ENCODE measurements around the gene NPRL2.

The NPRL2 gene

GRCh38 chr3:50370594-50370993 is 20.0 kb upstream of the NPRL2 start:
- no peak for DNase-seq (ENCODE audit: insufficient read length)
- TF ChIP-seq TAF1 (IDR thresholded peaks at IDR 0.05; ENCODE audit: borderline replicate concordance, low read depth, low read length) (no peak), POLR2A (IDR thresholded peaks at IDR 0.05; ENCODE audit: low read depth, low read length) (no peak), POLR2AphosphoS5 (IDR thresholded peaks at IDR 0.05; ENCODE audit: low read depth, low read length) (no peak)
- no peak for FAIRE-seq

- no peak for DNase-seq (ENCODE audit: insufficient read length)
Observed at GRCh38 chr3:50369012-50369670, 18.6 kb upstream of the NPRL2 start.

DNA sequence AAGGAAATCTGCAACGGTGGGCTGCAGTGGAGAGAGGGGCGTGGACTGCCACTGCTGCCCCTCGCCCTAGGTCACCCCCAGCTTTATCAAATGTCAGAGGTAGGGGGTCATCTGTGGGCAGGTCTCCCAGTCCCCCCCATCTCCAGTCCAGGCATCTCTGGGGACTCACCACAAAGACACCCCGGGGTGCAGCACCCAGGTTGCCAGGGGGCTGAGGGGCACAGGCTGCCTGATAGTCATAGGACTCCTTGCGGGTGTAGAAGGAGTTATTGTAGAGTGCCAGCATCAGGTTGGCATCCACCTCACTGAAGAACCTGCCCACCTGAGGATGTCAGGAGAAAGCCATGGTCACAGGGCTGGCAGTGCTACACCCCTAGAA is 15.3 kb upstream of the NPRL2 start:
- FAIRE-seq (no peak), DNase-seq (ENCODE audit: insufficient read length) (no peak)
- TF ChIP-seq POLR2AphosphoS5 (IDR thresholded peaks at IDR 0.05; ENCODE audit: low read depth, low read length) (no peak), POLR2A (IDR thresholded peaks at IDR 0.05; ENCODE audit: low read depth, low read length) (no peak), TAF1 (IDR thresholded peaks at IDR 0.05; ENCODE audit: borderline replicate concordance, low read depth, low read length) (no peak)

More at GRCh38 chr3:50369012-50369670, 18.6 kb upstream of the NPRL2 start:
- no peak for FAIRE-seq
- TF ChIP-seq POLR2AphosphoS5 (IDR thresholded peaks at IDR 0.05; ENCODE audit: low read depth, low read length) (no peak), TAF1 (IDR thresholded peaks at IDR 0.05; ENCODE audit: borderline replicate concordance, low read depth, low read length) (no peak), POLR2A (IDR thresholded peaks at IDR 0.05; ENCODE audit: low read depth, low read length) (no peak)

- DNase-seq (ENCODE audit: insufficient read length): peak; percentile 96
- no peak for TF ChIP-seq POLR2AphosphoS5 (IDR thresholded peaks at IDR 0.05; ENCODE audit: low read depth, low read length)
- no peak for TF ChIP-seq POLR2A (IDR thresholded peaks at IDR 0.05; ENCODE audit: low read depth, low read length)
- TF ChIP-seq TAF1 (IDR thresholded peaks at IDR 0.05; ENCODE audit: borderline replicate concordance, low read depth, low read length): no peak
- peak; percentile 94 for FAIRE-seq
Observed at GRCh38 chr3:50365080-50365841, 14.7 kb upstream of the NPRL2 start.

DNA sequence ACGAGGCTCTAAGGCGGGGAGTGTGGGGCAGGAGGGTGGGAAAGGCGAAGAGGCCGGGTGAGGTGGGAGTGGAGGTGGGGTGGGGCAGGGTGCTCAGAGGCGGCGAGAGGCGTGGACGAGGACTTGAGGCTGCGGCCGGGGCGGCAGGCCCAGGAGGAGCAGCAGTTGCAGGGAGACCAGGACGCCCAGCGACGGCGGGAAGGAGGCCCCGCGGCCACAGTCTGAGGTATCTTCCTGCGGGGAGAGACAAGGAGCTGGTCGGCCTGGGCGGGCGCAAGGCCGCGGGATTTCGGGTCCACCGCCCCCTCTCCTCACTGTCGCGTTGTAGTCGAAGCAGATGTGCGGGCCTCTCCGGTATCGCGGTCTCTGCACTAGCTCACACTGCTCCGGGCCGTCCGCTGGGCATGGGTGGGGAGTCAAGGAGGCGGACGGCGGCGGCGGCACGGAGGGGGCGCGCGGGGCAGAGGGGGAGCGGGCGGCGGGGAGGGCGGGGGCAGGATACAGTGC is 14.1 kb upstream of the NPRL2 start:
- DNase-seq (ENCODE audit: insufficient read length): no peak
- no peak for FAIRE-seq
- TF ChIP-seq TAF1 (IDR thresholded peaks at IDR 0.05; ENCODE audit: borderline replicate concordance, low read depth, low read length) (no peak), POLR2A (IDR thresholded peaks at IDR 0.05; ENCODE audit: low read depth, low read length) (no peak), POLR2AphosphoS5 (IDR thresholded peaks at IDR 0.05; ENCODE audit: low read depth, low read length) (no peak)

- DNase-seq (ENCODE audit: insufficient read length): no peak
- peak; percentile 9 for FAIRE-seq
- TF ChIP-seq POLR2AphosphoS5 (IDR thresholded peaks at IDR 0.05; ENCODE audit: low read depth, low read length): no peak
Observed at GRCh38 chr3:50359760-50360110, 9.2 kb upstream of the NPRL2 start.

DNA sequence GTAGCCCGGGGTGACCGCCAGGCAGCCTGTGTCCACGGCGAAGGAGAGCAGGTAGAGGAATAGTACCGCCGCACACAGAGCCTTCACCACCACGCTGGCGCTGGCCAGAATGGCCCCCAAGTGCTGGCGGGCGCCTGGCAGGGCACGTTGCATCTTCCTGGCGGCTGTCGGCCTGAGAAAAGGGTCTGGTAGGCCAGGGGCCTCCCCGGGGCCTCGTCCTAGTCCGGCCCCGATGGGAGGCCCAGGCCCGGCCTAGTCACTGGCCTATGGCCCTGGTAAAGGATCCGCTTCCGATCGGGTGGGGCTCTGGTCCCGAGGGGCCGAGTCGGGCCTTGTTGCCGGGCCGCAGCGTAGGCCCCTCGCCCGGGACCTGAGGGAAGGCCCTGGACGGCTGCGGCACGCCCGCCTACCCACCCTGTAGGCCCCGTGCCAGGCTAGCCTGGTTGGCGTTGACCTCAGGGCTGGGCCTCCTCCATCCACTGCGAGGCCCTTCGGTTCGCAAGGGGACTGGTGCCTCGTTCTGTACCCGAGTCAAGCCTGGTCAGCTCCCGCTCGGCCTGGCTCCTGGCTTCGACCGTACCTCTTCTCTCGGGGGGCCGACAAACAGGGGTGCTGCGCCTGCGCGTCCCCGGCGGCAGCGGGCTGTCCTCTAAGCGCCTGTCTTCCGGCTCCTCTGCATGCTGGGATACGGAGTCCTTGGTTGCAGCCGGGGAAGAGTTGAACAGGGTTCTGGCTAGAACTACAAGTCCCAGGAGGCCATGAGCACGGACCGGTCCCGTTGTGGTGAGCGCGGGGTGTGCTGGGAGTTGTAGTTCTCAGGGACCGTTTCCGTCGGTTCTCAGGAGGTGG is 8.6 kb upstream of the NPRL2 start, which contains the start of gene TMEM115:
Gene TMEM115 (minus strand): TSS at position 611 of the 849 bp plus-strand sequence. CDS start 458 bp downstream, at position 153.
- TF ChIP-seq POLR2A (IDR thresholded peaks at IDR 0.05; ENCODE audit: low read depth, low read length) (peak; percentile 73; the same call in 1 of the 2 replicates), TAF1 (IDR thresholded peaks at IDR 0.05; ENCODE audit: borderline replicate concordance, low read depth, low read length) (no peak), POLR2AphosphoS5 (IDR thresholded peaks at IDR 0.05; ENCODE audit: low read depth, low read length) (peak; percentile 65; the same call in 1 of the 2 replicates)
- FAIRE-seq (peak; percentile 99), DNase-seq (ENCODE audit: insufficient read length) (peak; percentile 99)

DNA sequence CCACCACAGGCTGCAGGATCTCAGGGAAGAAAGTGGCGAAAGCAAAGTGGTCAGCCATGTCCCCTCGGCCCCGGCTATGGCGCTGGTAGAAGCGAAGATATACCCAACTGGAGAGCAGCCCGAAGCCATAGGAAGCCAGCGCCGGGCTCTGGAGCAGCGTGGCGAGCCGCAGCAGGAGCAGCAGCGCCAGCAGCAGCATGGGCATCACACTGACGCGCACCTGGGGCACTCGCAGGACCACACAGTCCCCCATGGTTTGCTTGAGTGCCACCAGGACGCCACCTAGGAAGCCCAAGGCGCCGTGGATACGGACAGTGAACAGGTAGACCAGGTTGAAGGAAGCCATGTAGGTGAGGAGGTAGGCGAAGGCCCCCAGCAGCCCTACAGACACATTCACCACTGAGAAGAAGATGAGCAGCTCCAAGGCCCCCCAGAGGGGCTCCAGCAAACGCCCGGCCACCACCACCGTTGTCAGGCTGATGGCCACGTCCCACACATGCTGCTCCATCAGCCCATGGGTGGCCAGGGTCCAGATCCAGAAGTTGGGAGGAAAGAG is 7.9 kb upstream of the NPRL2 start:
- FAIRE-seq: no peak
- no peak for DNase-seq (ENCODE audit: insufficient read length)
- TF ChIP-seq POLR2A (IDR thresholded peaks at IDR 0.05; ENCODE audit: low read depth, low read length): no peak
- TF ChIP-seq POLR2AphosphoS5 (IDR thresholded peaks at IDR 0.05; ENCODE audit: low read depth, low read length): no peak
- TF ChIP-seq TAF1 (IDR thresholded peaks at IDR 0.05; ENCODE audit: borderline replicate concordance, low read depth, low read length): no peak

GRCh38 chr3:50357481-50357880 is 6.9 kb upstream of the NPRL2 start:
- TF ChIP-seq TAF1 (IDR thresholded peaks at IDR 0.05; ENCODE audit: borderline replicate concordance, low read depth, low read length) (no peak), POLR2A (IDR thresholded peaks at IDR 0.05; ENCODE audit: low read depth, low read length) (no peak), POLR2AphosphoS5 (IDR thresholded peaks at IDR 0.05; ENCODE audit: low read depth, low read length) (no peak)
- DNase-seq (ENCODE audit: insufficient read length) (no peak), FAIRE-seq (no peak)

DNA sequence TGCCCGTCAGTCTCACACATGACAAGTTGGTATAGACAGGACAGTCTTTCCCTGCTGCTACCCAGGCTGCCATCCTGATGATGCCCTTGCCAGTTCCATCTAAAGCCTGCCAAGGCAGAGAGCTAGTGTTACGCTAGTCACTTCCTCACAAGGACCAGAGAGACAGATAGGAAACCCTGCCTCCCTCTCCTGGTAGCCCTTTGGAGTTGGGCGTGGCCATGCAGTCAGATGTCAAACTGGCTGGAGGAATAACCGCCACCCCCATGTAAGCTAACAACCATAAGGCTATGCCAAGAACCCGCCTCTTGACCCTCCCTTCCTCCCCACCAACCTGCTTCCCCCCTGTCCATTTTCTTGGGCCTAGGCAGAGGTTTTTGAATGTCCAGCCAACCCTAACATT is 6.0 kb upstream of the NPRL2 start:
- 0 out of 2 replicates have a peak, but pooled peaks have one; percentile 2 for TF ChIP-seq POLR2A (IDR thresholded peaks at IDR 0.05; ENCODE audit: low read depth, low read length)
- TF ChIP-seq POLR2AphosphoS5 (IDR thresholded peaks at IDR 0.05; ENCODE audit: low read depth, low read length): no peak
- TF ChIP-seq TAF1 (IDR thresholded peaks at IDR 0.05; ENCODE audit: borderline replicate concordance, low read depth, low read length): no peak
- DNase-seq (ENCODE audit: insufficient read length) (no peak), FAIRE-seq (no peak)

Data from GM12892 (cell line).